H1 (cell line): ENCODE results near the gene TIMMDC1. TPM values are rescaled to one million over a fixed set of nuclear protein-coding genes. Genes with fewer than 3 reads are reported as not detected.

ENCODE experiments used
- CTCF ChIA-PET: fragments of 300-600 bp; sonication (Branson Sonifier 250); formaldehyde crosslinking; loops from one replicate; lab custom pipeline; 2021; ENCODE audit not compliant: partially characterized antibody; lab: Charles Lee
- POLR2A ChIA-PET: fragments of 300-600 bp; sonication (Branson Sonifier 250); formaldehyde crosslinking; loops from one replicate; lab custom pipeline; 2021; ENCODE audit warnings: inconsistent platforms; ENCODE audit not compliant: partially characterized antibody; lab: Charles Lee
- DNase-seq, 2 experiments: peaks; one replicate each; pipeline versions ENCODE4 v3.0.0 to v3.0.0-alpha.2; 2010 to 2022; ENCODE audit warnings: low spot score in 2 of 2, low read depth in 1 of 2, mixed read lengths in 1 of 2
- FAIRE-seq: peaks from 2 replicates; lab custom pipeline; 2011; peaks lifted over from hg19 to GRCh38; lab: Jason Lieb, UNC
- H2AFZ ChIP-seq: 2 replicates; pipeline ENCODE4 v1.8.1; 2012; ENCODE audit warnings: low read length, inconsistent platforms
- H2AK5ac ChIP-seq: 2 replicates; pipeline ENCODE4 v1.6.1; 2013; ENCODE audit warnings: low read depth, low read length
- H2BK120ac ChIP-seq: replicated peaks from 2 replicates; pipeline ENCODE3; 2013; ENCODE audit warnings: low read depth, low read length, inconsistent platforms
- H2BK12ac ChIP-seq: 2 replicates; pipeline ENCODE4 v1.6.1; 2013; ENCODE audit warnings: low read depth, low read length
- H2BK15ac ChIP-seq: 2 replicates; pipeline ENCODE4 v1.6.1; 2013; ENCODE audit warnings: low read length
- H2BK20ac ChIP-seq: 2 replicates; pipeline ENCODE4 v1.6.1; 2013; ENCODE audit warnings: low read length
- H2BK5ac ChIP-seq: 2 replicates; pipeline ENCODE4 v1.6.1; 2013; ENCODE audit warnings: low read depth, low read length
- H3K14ac ChIP-seq: 2 replicates; pipeline ENCODE4 v1.6.1; 2013; ENCODE audit warnings: inconsistent platforms; ENCODE audit not compliant: insufficient read length
- H3K18ac ChIP-seq: 2 replicates; pipeline ENCODE4 v1.6.1; 2013; ENCODE audit warnings: low read length; ENCODE audit errors: extremely low read depth
- H3K23ac ChIP-seq: 2 replicates; pipeline ENCODE4 v1.6.1; 2013; ENCODE audit warnings: inconsistent platforms; ENCODE audit not compliant: insufficient read length
- H3K23me2 ChIP-seq: 2 replicates; pipeline ENCODE4 v1.6.1; 2013; ENCODE audit warnings: low read depth, low read length
- H3K27ac ChIP-seq: 2 replicates; pipeline ENCODE4 v1.6.1; 2011; ENCODE audit warnings: low read depth, low read length, inconsistent platforms
- H3K27me3 ChIP-seq, 4 experiments: replicated peaks in 1 of 4; 1 replicate in 1 of 4; 2 replicates in 3 of 4; pipeline versions ENCODE4 v1.6.1 to v1.8.1; 2011 to 2013; ENCODE audit warnings: low read length in 3 of 4, mild to moderate bottlenecking in 3 of 4, inconsistent platforms in 2 of 4, mixed read lengths in 2 of 4, moderate library complexity in 1 of 4; ENCODE audit not compliant: control insufficient read depth in 3 of 4, insufficient read depth in 3 of 4; ENCODE audit errors: extremely low read depth in 1 of 4
- H3K36me3 ChIP-seq, 4 experiments: 2 replicates each; pipeline versions ENCODE4 v1.6.1 to v1.8.1; 2011 to 2013; ENCODE audit warnings: mild to moderate bottlenecking in 4 of 4, low read length in 3 of 4, moderate library complexity in 2 of 4, control low read depth in 1 of 4, inconsistent platforms in 1 of 4; ENCODE audit not compliant: insufficient read depth in 4 of 4, control insufficient read depth in 2 of 4
- H3K4ac ChIP-seq: replicated peaks from 2 replicates; pipeline ENCODE3; 2013; ENCODE audit warnings: low read length, low read depth, mixed read lengths, inconsistent platforms; ENCODE audit not compliant: insufficient read length
- H3K4me1 ChIP-seq, 4 experiments: replicated peaks in 1 of 4; 1 replicate in 1 of 4; 2 replicates in 3 of 4; pipeline versions ENCODE4 v1.6.1 to v1.8.1; 2011 to 2013; ENCODE audit warnings: low read length in 3 of 4, inconsistent platforms in 2 of 4, mixed read lengths in 1 of 4; ENCODE audit not compliant: insufficient read depth in 4 of 4, control insufficient read depth in 3 of 4
- H3K4me2 ChIP-seq, 2 experiments: 2 replicates each; pipeline versions ENCODE4 v1.6.1 to v1.8.1; 2011 to 2013; ENCODE audit warnings: low read depth in 2 of 2, low read length in 2 of 2, control low read depth in 1 of 2, inconsistent platforms in 1 of 2, mild to moderate bottlenecking in 1 of 2; ENCODE audit not compliant: insufficient read depth in 1 of 2
- H3K4me3 ChIP-seq, 4 experiments: fragments of 200-600, 300-600 bp in 1 of 4; sonication (generic), shearing (Covaris generic), sonication (Bioruptor Twin) in 1 of 4; 2 replicates each; pipeline versions ENCODE4 v1.5.1 to v1.8.1; 2011 to 2016; ENCODE audit warnings: low read length in 4 of 4, low read depth in 3 of 4, control low read depth in 2 of 4, inconsistent platforms in 2 of 4, mild to moderate bottlenecking in 2 of 4, mixed read lengths in 1 of 4, moderate library complexity in 1 of 4; ENCODE audit not compliant: insufficient read depth in 2 of 4; ENCODE audit errors: extremely low read depth in 1 of 4
- H3K56ac ChIP-seq: replicated peaks from 2 replicates; pipeline ENCODE3; 2013; ENCODE audit warnings: low read depth, mild to moderate bottlenecking, mixed read lengths, low read length, inconsistent platforms; ENCODE audit not compliant: insufficient read length
- H3K79me1 ChIP-seq: 2 replicates; pipeline ENCODE4 v1.6.1; 2013; ENCODE audit warnings: low read depth, low read length, control low read depth
- H3K79me2 ChIP-seq, 2 experiments: 2 replicates each; pipeline versions ENCODE4 v1.6.1 to v1.8.1; 2012 to 2013; ENCODE audit warnings: low read length in 2 of 2, mild to moderate bottlenecking in 2 of 2, inconsistent platforms in 1 of 2; ENCODE audit not compliant: insufficient read depth in 2 of 2, control insufficient read depth in 1 of 2
- H3K9ac ChIP-seq, 4 experiments: replicated peaks in 1 of 4; 1 replicate in 1 of 4; 2 replicates in 3 of 4; pipeline versions ENCODE4 v1.6.1 to v1.8.1; 2011 to 2013; ENCODE audit warnings: low read depth in 3 of 4, low read length in 3 of 4, control low read depth in 2 of 4, mild to moderate bottlenecking in 2 of 4, moderate library complexity in 2 of 4, inconsistent platforms in 1 of 4; ENCODE audit errors: extremely low read depth in 1 of 4
- H3K9me3 ChIP-seq, 2 experiments: 2 replicates each; pipeline versions ENCODE4 v1.6.1 to v1.8.1; 2012 to 2013; ENCODE audit warnings: mild to moderate bottlenecking in 2 of 2, moderate library complexity in 2 of 2, control low read depth in 1 of 2, inconsistent platforms in 1 of 2, low read depth in 1 of 2, low read length in 1 of 2, mixed read lengths in 1 of 2; ENCODE audit not compliant: insufficient read depth in 2 of 2
- H4K20me1 ChIP-seq, 2 experiments: replicated peaks in 1 of 2; 2 replicates each; pipeline versions ENCODE3 to v1.8.1; 2011 to 2013; ENCODE audit warnings: inconsistent platforms in 2 of 2, low read length in 2 of 2, mild to moderate bottlenecking in 1 of 2; ENCODE audit not compliant: insufficient read depth in 2 of 2, control insufficient read depth in 1 of 2
- H4K5ac ChIP-seq: 2 replicates; pipeline ENCODE4 v1.6.1; 2013; ENCODE audit warnings: low read length, low read depth, mixed read lengths, inconsistent platforms; ENCODE audit not compliant: insufficient read length
- H4K8ac ChIP-seq: 2 replicates; pipeline ENCODE4 v1.8.0; 2013; ENCODE audit warnings: mild to moderate bottlenecking, moderate library complexity, low read length, inconsistent platforms; ENCODE audit not compliant: insufficient read depth; ENCODE audit errors: extremely low read depth
- H4K91ac ChIP-seq: replicated peaks from 2 replicates; pipeline ENCODE3; 2013; ENCODE audit warnings: low read length, mixed read lengths, inconsistent platforms; ENCODE audit not compliant: insufficient read length
- EP300 ChIP-seq, 2 experiments: IDR thresholded peaks; 1 replicate in 1 of 2; 2 replicates in 1 of 2; pipeline ENCODE4 v1.6.1; 2011 to 2012; ENCODE audit warnings: low read depth in 2 of 2, low read length in 2 of 2, mild to moderate bottlenecking in 2 of 2, borderline replicate concordance in 1 of 2, inconsistent platforms in 1 of 2, moderate library complexity in 1 of 2
- WGBS, 2 experiments: shearing (Covaris generic) in 1 of 2; methylation state at CpG; one replicate each; pipeline versions ENCODE4 v1.1.6 to v1.1.7; 2013 to 2015; ENCODE audit warnings: low lambda C conversion rate in 2 of 2, mixed read lengths in 2 of 2, inconsistent platforms in 1 of 2, low coverage in 1 of 2, missing lambda C conversion rate in 1 of 2; ENCODE audit not compliant: insufficient replicate concordance in 2 of 2, insufficient coverage in 1 of 2, insufficient read length in 1 of 2; ENCODE audit errors: extremely low coverage in 1 of 2, missing lambda C conversion rate in 1 of 2; 5-methylcytosine and 5-hydroxymethylcytosine counted together
- polyA plus RNA-seq, 7 experiments: library from polyadenylated mRNA; depleted of rRNA in 3 of 7; stranded (reverse) in 5 of 7; unstranded in 2 of 7; fragments of >200 nt in 5 of 7; fragments of 200-250 nt in 2 of 7; gene quantifications; 1 replicate in 5 of 7; 2 replicates in 1 of 7; 4 replicates in 1 of 7; pipeline versions ENCODE4 v1.2.1 to v1.2.3, GENCODE V29; 2011 to 2013; ENCODE audit warnings: missing spikeins in 2 of 7, mixed read lengths in 2 of 7
- total RNA-seq: library from RNA; stranded (reverse); fragmentation: NEBNext Ultra II Directional; extraction: Animal tissue kit (Norgen Biotek cat#: 25700); gene quantifications from 2 replicates; pipeline ENCODE4 v1.2.1, GENCODE V29; 2021

Gene TIMMDC1
- total and polyA plus RNA-seq, 2 of the 8 experiments (the other 6 are each of a cell fraction or from before 2014, with no cell fraction given), result 80.7 to 128 TPM

DNA sequence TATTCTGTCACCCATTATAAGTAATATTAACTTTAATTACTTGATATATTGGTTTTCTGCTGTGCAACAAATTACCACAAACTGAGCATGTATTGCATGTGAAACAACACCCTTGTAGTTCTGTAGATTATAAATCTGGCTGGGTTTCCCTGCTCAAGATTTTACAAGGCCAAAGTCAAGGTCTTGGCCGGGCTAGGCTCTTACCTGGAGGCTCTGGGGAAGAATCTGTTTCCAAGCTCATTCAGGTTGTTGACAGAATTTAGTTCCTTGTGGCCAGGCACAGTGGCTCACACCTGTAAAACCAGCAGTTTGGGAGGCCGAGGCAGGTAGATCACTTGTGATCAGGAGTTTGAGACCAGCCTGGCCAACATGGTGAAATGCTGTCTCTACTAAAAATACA, 16.3 kb downstream of the TIMMDC1 start:
- H4K91ac ChIP-seq, result no peak overlapping the region
- H3K14ac ChIP-seq, result no peak overlapping the region
- H4K5ac ChIP-seq, result no peak overlapping the region
- 100% methylated on average over 2 of the region's 2 CpGs; no CpG with 5 or more reads in 1 of the 2 experiments for WGBS, 2 experiments
- H2BK12ac ChIP-seq, result no peak overlapping the region
- no peak overlapping the region for H3K4ac ChIP-seq
- H2AFZ ChIP-seq, result no peak overlapping the region
- H3K4me1 ChIP-seq, result no peaks in the 10 kb centered on the region
- CTCF ChIA-PET, result no interaction called here
- H2AK5ac ChIP-seq, result no peak overlapping the region
- DNase-seq (no peak), FAIRE-seq (no peak)
- H3K27me3 ChIP-seq, result no peaks in the 10 kb centered on the region
- no peak overlapping the region for H3K56ac ChIP-seq
- no peak overlapping the region for H4K8ac ChIP-seq
- no peaks in the 10 kb centered on the region for H3K79me2 ChIP-seq
- H3K27ac ChIP-seq, result no peak overlapping the region
- no peaks in the 10 kb centered on the region for H4K20me1 ChIP-seq
- H2BK120ac ChIP-seq, result no peak overlapping the region
- POLR2A ChIA-PET, result no interaction called here
- H3K36me3 ChIP-seq, result peaks cover 13 to 56% (median 39%) of the 10 kb centered on the region in 4 experiments
- H2BK20ac ChIP-seq, result no peak overlapping the region
- H3K18ac ChIP-seq, result no peak overlapping the region
- no peak overlapping the region for H3K4me3 ChIP-seq
- H2BK15ac ChIP-seq, result no peak overlapping the region
- no peak overlapping the region for H3K4me2 ChIP-seq
- H3K9ac ChIP-seq, result no peak overlapping the region
- H3K9me3 ChIP-seq, result no peaks in the 10 kb centered on the region
- H3K23me2 ChIP-seq, result no peaks in the 10 kb centered on the region
- no peak overlapping the region for H3K23ac ChIP-seq
- H2BK5ac ChIP-seq, result no peak overlapping the region
- H3K79me1 ChIP-seq, result no peaks in the 10 kb centered on the region
- TF ChIP-seq EP300 (IDR thresholded peaks at IDR 0.05; ENCODE audit: borderline replicate concordance in 1 of 2, low read depth in 2 of 2, low read length in 2 of 2), result no peak
